Right lobe of liver (tissue), 6 donors: ENCODE measurements around the gene ATP5F1B. TPM values are rescaled to one million over a fixed set of nuclear protein-coding genes. Genes with fewer than 3 reads are reported as not detected.

ENCODE experiments used
- ATAC-seq, 4 donors: fragments of 200-7000 bp; cut with Tn5 transposase; one replicate each; pipeline ENCODE4 v1.9.1; 2020; ENCODE audit warnings: mild to moderate bottlenecking in 4 of 4, moderate library complexity in 4 of 4
- DNase-seq, 3 donors: peaks; one replicate each; pipeline ENCODE4 v3.0.0-alpha.2; 2020
- H3K27ac ChIP-seq, 3 donors: fragments of 200-600 bp; one replicate each; pipeline ENCODE4 v1.8.0; 2022
- H3K27me3 ChIP-seq, 2 donors: fragments of 200-600 bp; one replicate each; pipeline ENCODE4 v1.8.0; 2022
- H3K36me3 ChIP-seq, 4 donors: fragments of 200-600 bp; sonication (generic) in 1 of 4; one replicate each; pipeline versions ENCODE4 v1.5.1 to v1.8.0; 2017 to 2022; ENCODE audit warnings: control low read depth in 1 of 4
- H3K4me1 ChIP-seq, 4 donors: fragments of 200-600 bp; sonication (generic) in 1 of 4; one replicate each; pipeline versions ENCODE4 v1.5.1 to v1.8.0; 2017 to 2022; ENCODE audit warnings: control low read depth in 1 of 4
- H3K4me3 ChIP-seq, 3 donors: fragments of 200-600 bp; one replicate each; pipeline ENCODE4 v1.8.0; 2022
- H3K9me3 ChIP-seq, 4 donors: fragments of 200-600 bp; sonication (generic) in 1 of 4; one replicate each; pipeline versions ENCODE4 v1.5.1 to v1.8.0; 2017 to 2022; ENCODE audit warnings: control low read depth in 1 of 4
- POLR2A ChIP-seq: fragments of 450-650 bp; IDR thresholded peaks from one replicate; pipeline ENCODE4 v1.6.1; 2017; ENCODE audit warnings: antibody characterized with exemption, mild to moderate bottlenecking
- WGBS: methylation state at CpG from one replicate; pipeline ENCODE4 v1.1.6; 2018; ENCODE audit warnings: low coverage, low lambda C conversion rate; ENCODE audit not compliant: insufficient coverage; ENCODE audit errors: missing lambda C conversion rate; 5-methylcytosine and 5-hydroxymethylcytosine counted together
- intact Hi-C, 2 donors: fragments of 100-400 bp; cut with DNase I; formaldehyde crosslinking; loops; one replicate each; pipeline versions ENCODE4 v1.11.2 to v1.14.1; 2022
- total RNA-seq, 6 experiments: library from RNA; depleted of rRNA in 2 of 6; stranded (reverse); fragments of >200 nt in 2 of 6; fragmentation: NEBNext Ultra II Directional in 3 of 6; extraction: Animal tissue kit (Norgen Biotek cat#: 25700) in 3 of 6; gene quantifications; one replicate each; pipeline versions ENCODE4 v1.1.0 to v1.2.4, GENCODE V29; 2016 to 2023
- TF ChIP-seq, protein P1 (sequence below), 4 donors: fragments of 200-600 bp in 3 of 4; fragments of 450-650 bp in 1 of 4; IDR thresholded peaks; one replicate each; pipeline versions ENCODE4 v1.5.1 to v1.8.0; 2016 to 2022; ENCODE audit warnings: antibody characterized with exemption in 4 of 4, mild to moderate bottlenecking in 2 of 4
- donor health status: DM: no; HTN: yes; CAD: no.
- donor health status: DM: no; HTN: no; CAD: no.
- donor health status: DM: no; HTN: no; CAD: no.
- donor health status: DM: no; HTN: yes; CAD: no.
- donor health status: DM: no; HTN: yes; CAD: no.

The ATP5F1B gene
- total RNA-seq, 6 experiments from 2014 or later, result 346 to 535 (median 362) TPM

DNA sequence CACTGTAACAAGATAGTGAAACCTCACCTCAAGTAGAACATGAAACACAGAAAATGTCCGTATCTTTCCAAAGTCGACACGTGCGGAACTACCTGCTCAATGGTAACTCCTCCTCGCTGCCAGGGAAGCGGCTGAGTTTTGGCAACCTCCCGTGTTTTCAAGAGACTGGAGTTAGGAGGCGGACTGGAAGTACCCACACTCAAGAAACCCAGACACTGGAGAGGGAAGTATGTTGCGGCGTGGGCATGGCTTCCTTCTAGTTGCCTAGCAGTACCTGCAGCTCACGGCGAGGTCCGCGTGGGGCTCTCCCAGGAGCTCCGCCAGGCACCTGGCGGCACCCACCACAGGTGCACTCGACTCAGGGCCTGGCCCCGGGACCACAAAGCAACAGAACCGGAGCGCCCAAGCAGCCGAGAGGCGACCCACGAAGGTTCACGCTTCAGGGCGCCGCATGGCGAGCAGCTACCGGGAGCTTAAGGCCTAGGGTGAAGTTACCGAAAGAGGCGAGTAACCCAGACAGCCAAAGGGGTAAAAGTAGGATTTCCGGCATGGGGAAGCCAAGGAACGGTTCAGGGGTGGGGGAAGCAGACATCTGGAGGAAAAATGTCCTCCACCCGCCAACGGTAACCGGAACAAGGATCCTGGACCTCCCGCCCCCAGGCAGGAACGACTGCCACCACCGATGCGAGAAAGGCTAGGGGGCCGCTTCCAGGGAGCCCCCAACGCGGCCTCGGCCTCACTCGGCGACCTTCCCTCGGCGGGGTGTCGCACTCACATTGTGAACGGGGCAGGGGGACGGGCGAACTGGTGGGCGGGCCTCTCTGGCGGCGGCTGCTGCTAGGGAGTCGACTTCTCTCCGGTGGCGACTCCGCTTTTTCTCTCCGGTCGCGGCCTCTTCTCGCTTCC is 41.7 kb upstream of the ATP5F1B start:
- Histone ChIP-seq H3K4me1 (peaks cover 0 to 20% (median 3%) of the 10 kb centered on the region in 4 donors), H3K9me3 (no peaks in the 10 kb centered on the region), H3K27ac (peak overlapping the region; percentile 100), H3K36me3 (no peaks in the 10 kb centered on the region), H3K4me3 (peak overlapping the region; percentile 67 to 97 (median 83)), H3K27me3 (no peaks in the 10 kb centered on the region)
- DNase-seq (peak; percentile 73 to 79 (median 75)), ATAC-seq (peak; percentile 37 to 69 (median 55))
- no peak for TF ChIP-seq POLR2A
- TF ChIP-seq, protein P1, sequence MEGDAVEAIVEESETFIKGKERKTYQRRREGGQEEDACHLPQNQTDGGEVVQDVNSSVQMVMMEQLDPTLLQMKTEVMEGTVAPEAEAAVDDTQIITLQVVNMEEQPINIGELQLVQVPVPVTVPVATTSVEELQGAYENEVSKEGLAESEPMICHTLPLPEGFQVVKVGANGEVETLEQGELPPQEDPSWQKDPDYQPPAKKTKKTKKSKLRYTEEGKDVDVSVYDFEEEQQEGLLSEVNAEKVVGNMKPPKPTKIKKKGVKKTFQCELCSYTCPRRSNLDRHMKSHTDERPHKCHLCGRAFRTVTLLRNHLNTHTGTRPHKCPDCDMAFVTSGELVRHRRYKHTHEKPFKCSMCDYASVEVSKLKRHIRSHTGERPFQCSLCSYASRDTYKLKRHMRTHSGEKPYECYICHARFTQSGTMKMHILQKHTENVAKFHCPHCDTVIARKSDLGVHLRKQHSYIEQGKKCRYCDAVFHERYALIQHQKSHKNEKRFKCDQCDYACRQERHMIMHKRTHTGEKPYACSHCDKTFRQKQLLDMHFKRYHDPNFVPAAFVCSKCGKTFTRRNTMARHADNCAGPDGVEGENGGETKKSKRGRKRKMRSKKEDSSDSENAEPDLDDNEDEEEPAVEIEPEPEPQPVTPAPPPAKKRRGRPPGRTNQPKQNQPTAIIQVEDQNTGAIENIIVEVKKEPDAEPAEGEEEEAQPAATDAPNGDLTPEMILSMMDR (IDR thresholded peaks at IDR 0.05), result no peak
- 0% methylated on average over 16 of the region's 62 CpGs for WGBS
- intact Hi-C loops, result no loop called here

DNA sequence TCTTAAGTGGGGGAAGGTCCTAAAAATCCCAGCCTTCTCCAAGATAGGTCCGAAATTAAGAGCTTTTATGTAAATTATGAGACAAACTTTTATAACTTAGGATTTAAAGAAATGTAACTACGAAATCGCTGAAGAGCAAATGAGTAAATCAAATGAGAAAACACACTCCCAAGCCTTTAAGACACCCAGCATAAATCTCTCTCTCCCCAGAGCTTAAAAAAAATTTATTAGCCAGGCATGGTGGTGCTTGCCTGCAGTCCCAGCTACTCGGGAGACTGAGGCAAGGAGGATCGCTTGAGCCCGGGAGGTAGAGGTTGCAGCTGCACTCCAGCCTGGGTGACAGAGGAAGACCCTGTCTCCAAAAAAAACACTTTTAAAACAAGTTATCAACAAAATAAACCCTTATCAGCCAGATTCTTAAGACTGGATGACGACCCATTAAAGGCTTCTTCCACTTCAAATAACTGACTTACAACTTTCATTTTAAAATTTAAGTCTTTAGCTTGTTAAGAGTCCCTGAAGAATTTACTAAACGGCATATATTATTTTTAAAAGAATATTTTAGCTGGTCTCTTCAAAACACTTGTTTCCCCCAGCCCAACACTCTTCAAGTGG is 39.1 kb upstream of the ATP5F1B start:
- peak in 2 of 3 donors; percentile 35 to 45 for DNase-seq
- Histone ChIP-seq H3K4me1 (peaks cover 0 to 34% (median 12%) of the 10 kb centered on the region in 4 donors), H3K27me3 (no peaks in the 10 kb centered on the region), H3K36me3 (peaks cover 0 to 9% (median under 1%) of the 10 kb centered on the region in 4 donors), H3K9me3 (no peaks in the 10 kb centered on the region), H3K27ac (peak overlapping the region; percentile 100), H3K4me3 (peak overlapping the region; percentile 27 to 83 (median 67))
- intact Hi-C loops, result no loop called here
- no peak for ATAC-seq
- 10% methylated on average over 8 of the region's 8 CpGs for WGBS
- TF ChIP-seq, protein P1 (IDR thresholded peaks at IDR 0.05), result no peak
- TF ChIP-seq POLR2A, result no peak

DNA sequence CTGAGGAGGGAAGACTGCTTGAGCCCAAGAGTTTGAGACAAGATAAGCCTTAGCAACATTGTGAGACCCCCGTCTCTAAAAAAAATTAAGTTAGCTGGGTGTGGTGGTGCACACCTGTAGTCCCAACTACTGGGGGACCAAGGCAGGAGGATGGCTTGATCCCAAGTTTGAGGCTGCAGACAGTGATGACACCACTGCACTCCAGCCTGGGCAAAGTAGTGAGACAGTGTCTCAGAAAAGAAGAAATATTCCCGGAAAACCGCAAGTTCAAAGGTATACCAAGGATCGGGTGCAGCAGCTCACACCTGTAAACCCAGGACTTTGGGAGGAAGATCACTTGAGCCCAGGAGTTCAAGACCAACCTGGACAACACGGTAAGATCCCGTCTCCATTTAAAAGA is 36.5 kb upstream of the ATP5F1B start:
- Histone ChIP-seq H3K36me3 (peaks cover 0 to 13% (median under 1%) of the 10 kb centered on the region in 4 donors), H3K4me3 (no peak overlapping the region), H3K9me3 (no peaks in the 10 kb centered on the region), H3K4me1 (peaks cover 0 to 49% (median 14%) of the 10 kb centered on the region in 4 donors), H3K27me3 (no peaks in the 10 kb centered on the region), H3K27ac (peak overlapping the region in 1 of 3 donors; percentile 40)
- WGBS, result 87% methylated on average over 4 of the region's 6 CpGs
- DNase-seq (peak in 2 of 3 donors; percentile 16 to 29), ATAC-seq (no peak)
- intact Hi-C loops, result no loop called here
- no peak for TF ChIP-seq POLR2A
- TF ChIP-seq, protein P1 (IDR thresholded peaks at IDR 0.05), result no peak

DNA sequence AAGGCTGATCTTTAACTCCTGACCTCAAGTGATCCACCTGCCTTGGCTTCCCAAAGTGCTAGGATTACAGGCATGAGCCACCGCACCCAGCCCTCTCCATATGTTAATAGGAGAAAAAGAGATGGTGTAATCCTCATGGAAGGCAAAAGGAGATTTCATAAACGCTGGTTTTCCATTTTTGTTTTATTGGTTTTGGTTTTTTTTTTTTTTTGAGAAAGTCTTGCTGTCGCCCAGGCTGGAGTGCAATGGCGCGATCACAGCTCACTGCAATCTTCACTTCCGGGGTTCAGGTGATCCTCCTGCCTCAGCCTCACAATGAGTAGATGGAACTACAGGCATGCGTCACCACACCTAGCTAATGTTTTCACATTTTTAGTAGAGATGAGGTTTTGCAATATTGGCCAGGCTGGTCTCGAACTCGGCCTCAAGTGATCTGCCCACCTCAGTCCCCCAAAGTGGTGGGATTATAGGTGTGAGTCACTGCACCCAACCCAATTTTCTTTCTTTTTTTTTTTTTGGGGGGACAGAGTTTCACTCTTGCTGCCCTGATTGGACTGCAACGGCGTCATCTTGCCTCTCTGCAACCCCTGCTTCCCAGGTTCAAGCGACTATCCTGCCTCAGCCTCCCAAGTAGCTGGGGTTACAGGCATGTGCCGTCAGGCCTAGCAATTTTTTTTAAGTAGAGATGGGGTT is 34.2 kb upstream of the ATP5F1B start:
- ATAC-seq (no peak), DNase-seq (peak in 2 of 3 donors; percentile 12 to 31)
- intact Hi-C loops, result no loop called here
- TF ChIP-seq POLR2A, result no peak
- TF ChIP-seq, protein P1 (IDR thresholded peaks at IDR 0.05), result no peak
- Histone ChIP-seq H3K36me3 (peaks cover 0 to 13% (median under 1%) of the 10 kb centered on the region in 4 donors), H3K4me1 (peaks cover 0 to 50% (median 14%) of the 10 kb centered on the region in 4 donors), H3K4me3 (no peak overlapping the region), H3K9me3 (no peaks in the 10 kb centered on the region), H3K27ac (no peak overlapping the region), H3K27me3 (no peaks in the 10 kb centered on the region)
- 73% methylated on average over 11 of the region's 13 CpGs for WGBS
